Erythroblast (primary cell): ENCODE data around the gene TRMT11.

Experiments
- GATA1 ChIP-seq: IDR thresholded peaks from 2 replicates; pipeline ENCODE4 v1.6.1; 2011; ENCODE audit warnings: low read depth, mild to moderate bottlenecking, control low read depth, low read length, moderate library complexity
- POLR2A ChIP-seq: IDR thresholded peaks from 2 replicates; pipeline ENCODE4 v1.6.1; 2011; ENCODE audit warnings: mild to moderate bottlenecking, low read length

- TF ChIP-seq POLR2A (no peak), GATA1 (no peak)
Measured at GRCh38 chr6:126072834-126073233, 86.5 kb downstream of the TRMT11 start.
